Gastroesophageal sphincter (tissue), 4 donors: Measurements from ENCODE around the gene KAZALD1. TPM values are rescaled to one million over a fixed set of nuclear protein-coding genes. Genes with fewer than 3 reads are reported as not detected.

Source experiments
- ATAC-seq: fragments of 150-250 bp; one replicate; pipeline ENCODE4 v1.9.1; 2016; ENCODE audit warnings: mild to moderate bottlenecking, moderate library complexity
- H3K27ac ChIP-seq, 4 donors: fragments of 200-600 bp; sonication (generic) in 3 of 4; 1 replicate in 3 of 4; 2 replicates in 1 of 4; pipeline ENCODE4 v1.5.1; 2016 to 2019
- H3K27me3 ChIP-seq: fragments of 200-600 bp; sonication (generic); one replicate; pipeline ENCODE4 v1.5.1; 2019
- H3K36me3 ChIP-seq, 2 donors: fragments of 200-600 bp; sonication (generic); one replicate each; pipeline ENCODE4 v1.5.1; 2019; ENCODE audit warnings: control low read depth in 1 of 2
- H3K4me1 ChIP-seq, 3 donors: fragments of 200-600 bp; sonication (generic); 1 replicate in 2 of 3; 2 replicates in 1 of 3; pipeline ENCODE4 v1.5.1; 2016 to 2019; ENCODE audit warnings: control low read depth in 2 of 3
- H3K4me3 ChIP-seq, 2 donors: fragments of 200-600 bp; sonication (generic); one replicate each; pipeline ENCODE4 v1.5.1; 2019; ENCODE audit warnings: mild to moderate bottlenecking in 1 of 2, moderate library complexity in 1 of 2
- H3K9me3 ChIP-seq, 3 donors: fragments of 200-600 bp; sonication (generic); one replicate each; pipeline ENCODE4 v1.5.1; 2017 to 2019; ENCODE audit warnings: control low read depth in 2 of 3
- EP300 ChIP-seq: sonication (generic); formaldehyde crosslinking; IDR thresholded peaks from one replicate; pipeline ENCODE4 v1.6.1; 2017; ENCODE audit warnings: antibody characterized with exemption, mild to moderate bottlenecking
- POLR2A ChIP-seq, 2 donors: fragments of 450-650 bp; IDR thresholded peaks; one replicate each; pipeline ENCODE4 v1.6.1; 2017; ENCODE audit warnings: antibody characterized with exemption in 2 of 2, mild to moderate bottlenecking in 2 of 2, moderate library complexity in 1 of 2
- POLR2AphosphoS5 ChIP-seq: sonication (generic); formaldehyde crosslinking; IDR thresholded peaks from one replicate; pipeline ENCODE4 v1.6.1; 2017; ENCODE audit warnings: antibody characterized with exemption
- WGBS, 2 donors: methylation state at CpG; one replicate each; pipeline ENCODE4 v1.1.5; 2018; ENCODE audit warnings: low coverage in 1 of 2; 5-methylcytosine and 5-hydroxymethylcytosine counted together
- total RNA-seq, 4 donors: library from RNA; depleted of rRNA; stranded (reverse); fragments of >200 nt; gene quantifications; one replicate each; pipeline ENCODE4 v1.1.0, GENCODE V29; 2016
- TF ChIP-seq, protein P1 (sequence below), 4 experiments: fragments of 200-600 bp in 2 of 4; fragments of 450-650 bp in 2 of 4; sonication (generic) in 1 of 4; IDR thresholded peaks; one replicate each; pipeline ENCODE4 v1.5.1; 2017 to 2019; ENCODE audit warnings: antibody characterized with exemption in 4 of 4, mild to moderate bottlenecking in 2 of 4, moderate library complexity in 2 of 4

Gene KAZALD1
- total RNA-seq, 4 donors from 2014 or later: 0.45 to 12.5 (median 2.2) TPM

- no peak for TF ChIP-seq POLR2AphosphoS5
- no peak for TF ChIP-seq POLR2A (IDR thresholded peaks at IDR 0.05)
- TF ChIP-seq EP300: no peak
- TF ChIP-seq, protein P1, sequence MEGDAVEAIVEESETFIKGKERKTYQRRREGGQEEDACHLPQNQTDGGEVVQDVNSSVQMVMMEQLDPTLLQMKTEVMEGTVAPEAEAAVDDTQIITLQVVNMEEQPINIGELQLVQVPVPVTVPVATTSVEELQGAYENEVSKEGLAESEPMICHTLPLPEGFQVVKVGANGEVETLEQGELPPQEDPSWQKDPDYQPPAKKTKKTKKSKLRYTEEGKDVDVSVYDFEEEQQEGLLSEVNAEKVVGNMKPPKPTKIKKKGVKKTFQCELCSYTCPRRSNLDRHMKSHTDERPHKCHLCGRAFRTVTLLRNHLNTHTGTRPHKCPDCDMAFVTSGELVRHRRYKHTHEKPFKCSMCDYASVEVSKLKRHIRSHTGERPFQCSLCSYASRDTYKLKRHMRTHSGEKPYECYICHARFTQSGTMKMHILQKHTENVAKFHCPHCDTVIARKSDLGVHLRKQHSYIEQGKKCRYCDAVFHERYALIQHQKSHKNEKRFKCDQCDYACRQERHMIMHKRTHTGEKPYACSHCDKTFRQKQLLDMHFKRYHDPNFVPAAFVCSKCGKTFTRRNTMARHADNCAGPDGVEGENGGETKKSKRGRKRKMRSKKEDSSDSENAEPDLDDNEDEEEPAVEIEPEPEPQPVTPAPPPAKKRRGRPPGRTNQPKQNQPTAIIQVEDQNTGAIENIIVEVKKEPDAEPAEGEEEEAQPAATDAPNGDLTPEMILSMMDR (IDR thresholded peaks at IDR 0.05): no peak
- WGBS, 2 donors: 54 to 73% methylated on average over 8 to 9 of the region's 9 CpGs
- Histone ChIP-seq H3K9me3 (no peaks in the 10 kb centered on the region), H3K27ac (no peak overlapping the region), H3K4me3 (no peak overlapping the region), H3K4me1 (no peaks in the 10 kb centered on the region), H3K27me3 (peaks cover 68% of the 10 kb centered on the region), H3K36me3 (no peaks in the 10 kb centered on the region)
- no peak for ATAC-seq
These were observed 11.1 kb downstream of the KAZALD1 start for GRCh38 chr10:101072923-101073322.

- WGBS, 2 donors: 0 to 6% methylated on average over 3 to 7 of the region's 13 CpGs
These were observed 11.8 kb downstream of the KAZALD1 start for GRCh38 chr10:101073631-101074030.

GRCh38 chr10:101075775-101076174 lies 14.0 kb downstream of the KAZALD1 start:
- Histone ChIP-seq H3K27me3 (peaks cover 95% of the 10 kb centered on the region), H3K36me3 (no peaks in the 10 kb centered on the region), H3K4me3 (no peak overlapping the region), H3K4me1 (no peaks in the 10 kb centered on the region), H3K27ac (no peak overlapping the region), H3K9me3 (no peaks in the 10 kb centered on the region)
- ATAC-seq: no peak
- 0% methylated on average over 2 to 3 of the region's 4 CpGs for WGBS, 2 donors
- no peak for TF ChIP-seq EP300
- TF ChIP-seq, protein P1 (IDR thresholded peaks at IDR 0.05): no peak
- no peak for TF ChIP-seq POLR2AphosphoS5
- TF ChIP-seq POLR2A (IDR thresholded peaks at IDR 0.05): no peak

More at GRCh38 chr10:101073631-101074030, 11.8 kb downstream of the KAZALD1 start:
- H3K4me3 ChIP-seq: no peak overlapping the region
- no peaks in the 10 kb centered on the region for H3K9me3 ChIP-seq
- no peak for TF ChIP-seq POLR2A (IDR thresholded peaks at IDR 0.05)
- no peak for TF ChIP-seq POLR2AphosphoS5
- TF ChIP-seq EP300: no peak
- TF ChIP-seq, protein P1 (IDR thresholded peaks at IDR 0.05): no peak
- no peak for ATAC-seq
- H3K4me1 ChIP-seq: no peaks in the 10 kb centered on the region
- peaks cover 75% of the 10 kb centered on the region for H3K27me3 ChIP-seq
- H3K27ac ChIP-seq: no peak overlapping the region
- no peaks in the 10 kb centered on the region for H3K36me3 ChIP-seq

- Histone ChIP-seq H3K4me1 (no peaks in the 10 kb centered on the region), H3K36me3 (no peaks in the 10 kb centered on the region), H3K27ac (no peak overlapping the region), H3K9me3 (no peaks in the 10 kb centered on the region), H3K4me3 (no peak overlapping the region), H3K27me3 (peaks cover 96% of the 10 kb centered on the region)
- WGBS, 2 donors: 68% methylated on average over 5 of the region's 5 CpGs; no CpG with 5 or more reads in 1 of the 2 donors
- no peak for ATAC-seq
- TF ChIP-seq, protein P1 (IDR thresholded peaks at IDR 0.05): no peak
- no peak for TF ChIP-seq POLR2AphosphoS5
- TF ChIP-seq POLR2A (IDR thresholded peaks at IDR 0.05): no peak
- no peak for TF ChIP-seq EP300
These were observed 14.8 kb downstream of the KAZALD1 start for GRCh38 chr10:101076630-101077029.

DNA sequence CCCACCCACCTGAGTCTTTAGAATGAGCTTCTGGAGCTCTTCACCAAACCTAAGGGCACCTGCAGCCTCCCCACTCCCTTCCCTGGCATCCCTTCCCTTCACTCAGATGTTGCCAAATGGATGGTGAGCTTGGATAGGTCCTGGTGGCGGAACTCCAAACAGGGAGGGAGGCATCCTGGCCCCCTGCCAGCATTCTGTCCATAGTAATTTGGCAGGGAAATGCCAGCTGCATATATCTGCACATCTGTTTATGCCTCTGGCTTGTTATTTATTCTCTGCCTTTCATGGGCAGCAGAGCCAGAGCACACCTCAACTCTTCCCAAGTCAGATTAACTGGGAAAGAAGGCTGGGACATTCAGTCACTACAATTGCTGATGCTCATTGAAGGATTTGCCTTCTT lies 18.1 kb downstream of the KAZALD1 start:
- ATAC-seq: no peak
- TF ChIP-seq POLR2A (IDR thresholded peaks at IDR 0.05) (no peak), POLR2AphosphoS5 (no peak), EP300 (no peak)
- TF ChIP-seq, protein P1 (IDR thresholded peaks at IDR 0.05): no peak
- H3K27me3 ChIP-seq: peaks cover 95% of the 10 kb centered on the region
- H3K27ac ChIP-seq: no peak overlapping the region
- no CpG with 5 or more reads among the region's 1 CpG for WGBS, 2 donors
- no peak overlapping the region for H3K4me3 ChIP-seq
- no peaks in the 10 kb centered on the region for H3K4me1 ChIP-seq
- H3K36me3 ChIP-seq: no peaks in the 10 kb centered on the region
- H3K9me3 ChIP-seq: no peaks in the 10 kb centered on the region
